Measurements from ENCODE around the gene KCNH5.

DNA sequence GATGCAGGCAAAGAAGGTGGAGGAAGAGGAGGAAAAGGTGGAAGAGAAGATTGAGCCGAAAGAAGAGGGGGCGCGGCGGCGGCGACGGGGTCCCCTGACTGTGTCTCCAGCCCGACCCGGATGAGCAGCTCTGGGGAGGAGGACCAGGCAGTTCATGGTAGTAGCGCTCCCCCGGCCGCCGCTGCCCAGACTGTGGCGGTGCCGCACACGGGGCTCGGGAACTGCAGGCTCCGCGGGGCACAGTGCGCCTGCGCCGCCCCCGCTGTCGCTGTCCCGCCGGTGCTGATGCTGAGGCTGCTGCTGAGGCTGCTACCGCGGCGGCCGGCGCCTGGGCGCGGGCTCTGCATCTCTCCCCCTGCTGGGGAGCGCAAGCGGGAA is at the start of gene KCNH5:
- no peak for TF ChIP-seq EZH2phosphoT487 (IDR thresholded peaks at IDR 0.05; ENCODE audit: borderline replicate concordance, low read depth, low read length)
- TF ChIP-seq, protein P1, sequence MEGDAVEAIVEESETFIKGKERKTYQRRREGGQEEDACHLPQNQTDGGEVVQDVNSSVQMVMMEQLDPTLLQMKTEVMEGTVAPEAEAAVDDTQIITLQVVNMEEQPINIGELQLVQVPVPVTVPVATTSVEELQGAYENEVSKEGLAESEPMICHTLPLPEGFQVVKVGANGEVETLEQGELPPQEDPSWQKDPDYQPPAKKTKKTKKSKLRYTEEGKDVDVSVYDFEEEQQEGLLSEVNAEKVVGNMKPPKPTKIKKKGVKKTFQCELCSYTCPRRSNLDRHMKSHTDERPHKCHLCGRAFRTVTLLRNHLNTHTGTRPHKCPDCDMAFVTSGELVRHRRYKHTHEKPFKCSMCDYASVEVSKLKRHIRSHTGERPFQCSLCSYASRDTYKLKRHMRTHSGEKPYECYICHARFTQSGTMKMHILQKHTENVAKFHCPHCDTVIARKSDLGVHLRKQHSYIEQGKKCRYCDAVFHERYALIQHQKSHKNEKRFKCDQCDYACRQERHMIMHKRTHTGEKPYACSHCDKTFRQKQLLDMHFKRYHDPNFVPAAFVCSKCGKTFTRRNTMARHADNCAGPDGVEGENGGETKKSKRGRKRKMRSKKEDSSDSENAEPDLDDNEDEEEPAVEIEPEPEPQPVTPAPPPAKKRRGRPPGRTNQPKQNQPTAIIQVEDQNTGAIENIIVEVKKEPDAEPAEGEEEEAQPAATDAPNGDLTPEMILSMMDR (conservative IDR thresholded peaks at IDR 0.05; ENCODE audit: low read length): no peak

Measured in OCI-LY7 (cell line).